GM21717 (cell line): ENCODE data around the gene UNC93B1.
A peak's percentile ranks its signal among the peaks of the same experiment; 100 is the strongest.

ENCODE experiments used
- ATAC-seq: cut with Tn5 transposase; IDR thresholded peaks from one replicate; pipeline ENCODE4 v1.9.1; 2021; ENCODE audit warnings: mild to moderate bottlenecking, moderate library complexity; ENCODE audit not compliant: unreplicated experiment

The UNC93B1 gene, protein sequence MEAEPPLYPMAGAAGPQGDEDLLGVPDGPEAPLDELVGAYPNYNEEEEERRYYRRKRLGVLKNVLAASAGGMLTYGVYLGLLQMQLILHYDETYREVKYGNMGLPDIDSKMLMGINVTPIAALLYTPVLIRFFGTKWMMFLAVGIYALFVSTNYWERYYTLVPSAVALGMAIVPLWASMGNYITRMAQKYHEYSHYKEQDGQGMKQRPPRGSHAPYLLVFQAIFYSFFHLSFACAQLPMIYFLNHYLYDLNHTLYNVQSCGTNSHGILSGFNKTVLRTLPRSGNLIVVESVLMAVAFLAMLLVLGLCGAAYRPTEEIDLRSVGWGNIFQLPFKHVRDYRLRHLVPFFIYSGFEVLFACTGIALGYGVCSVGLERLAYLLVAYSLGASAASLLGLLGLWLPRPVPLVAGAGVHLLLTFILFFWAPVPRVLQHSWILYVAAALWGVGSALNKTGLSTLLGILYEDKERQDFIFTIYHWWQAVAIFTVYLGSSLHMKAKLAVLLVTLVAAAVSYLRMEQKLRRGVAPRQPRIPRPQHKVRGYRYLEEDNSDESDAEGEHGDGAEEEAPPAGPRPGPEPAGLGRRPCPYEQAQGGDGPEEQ

DNA sequence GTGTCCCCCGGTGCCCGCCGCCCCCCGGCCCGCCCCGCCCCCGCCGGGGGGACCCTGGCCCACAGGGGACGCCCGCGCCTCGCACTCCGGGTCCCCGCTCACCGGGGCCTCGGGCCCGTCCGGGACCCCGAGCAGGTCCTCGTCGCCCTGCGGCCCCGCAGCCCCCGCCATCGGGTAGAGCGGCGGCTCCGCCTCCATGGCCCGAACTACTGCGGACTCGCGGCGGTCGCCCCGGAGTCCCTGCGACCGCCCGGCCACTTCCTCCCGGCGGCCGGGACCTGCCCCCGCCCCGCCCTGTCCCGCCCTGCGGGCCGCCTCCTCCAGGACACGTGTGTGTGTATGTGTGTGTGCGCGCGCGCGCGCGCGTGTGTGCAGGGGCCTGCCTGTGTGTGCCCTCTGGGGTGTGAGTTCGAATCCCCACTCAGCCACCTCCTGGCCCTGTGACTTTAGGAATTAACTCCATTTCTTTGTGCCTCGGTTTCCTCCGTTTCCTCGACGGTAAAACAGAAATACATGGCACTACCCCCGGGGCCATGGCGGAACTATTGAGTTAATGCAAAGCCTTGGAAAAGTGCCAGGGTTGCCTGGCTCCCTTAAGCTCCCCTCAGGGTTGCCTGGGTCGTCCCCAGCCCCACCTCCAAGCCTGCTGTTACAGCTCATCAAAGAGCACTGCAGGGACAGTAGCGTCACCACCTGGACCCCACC is at the start of gene UNC93B1:
TSS of gene UNC93B1 (minus strand) at position 252 of the 705 bp plus-strand sequence. CDS start at position 198, 54 bp downstream.
- ATAC-seq: peak; percentile 29

GRCh38 chr11:68053117-68053516 is 49.2 kb upstream of the UNC93B1 start:
- no peak for ATAC-seq

DNA sequence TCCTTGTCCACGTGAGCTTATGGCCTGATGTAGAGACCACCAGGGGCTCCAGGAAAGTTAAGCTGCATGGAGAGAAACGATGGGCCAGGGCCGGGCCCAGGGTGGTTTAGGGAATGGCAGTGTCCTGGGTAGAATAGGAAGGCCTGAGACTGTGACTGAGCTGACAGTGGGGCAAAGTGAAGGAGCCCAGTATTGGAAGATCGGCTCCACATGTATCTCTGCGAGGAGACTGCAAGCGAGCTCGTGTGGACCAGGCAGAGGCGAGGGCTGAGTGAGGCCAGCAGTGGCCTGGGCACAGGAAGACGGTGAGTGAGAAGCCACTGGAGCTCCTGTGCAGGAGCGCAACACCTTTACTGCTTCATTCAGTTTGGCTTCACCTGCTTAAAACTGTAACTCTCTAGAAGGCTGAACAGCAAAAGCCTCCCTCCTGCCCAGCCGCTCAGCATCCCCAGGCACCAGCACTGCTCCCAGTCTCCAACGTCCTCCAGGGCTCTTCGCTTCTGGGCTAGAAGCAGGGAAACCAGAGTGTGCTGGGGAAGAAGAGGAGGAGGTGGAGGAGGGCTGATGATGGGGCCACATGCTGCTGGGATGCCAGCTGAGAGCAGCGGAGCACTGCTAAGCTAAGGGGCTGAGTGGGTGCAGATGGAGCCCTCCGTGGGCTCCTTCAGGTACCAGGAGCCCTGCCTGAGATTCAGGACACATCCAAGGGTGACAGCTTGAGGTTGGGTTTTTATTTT is 48.4 kb upstream of the UNC93B1 start:
- no peak for ATAC-seq

GRCh38 chr11:68051191-68052136 is 47.6 kb upstream of the UNC93B1 start:
- no peak for ATAC-seq

- no peak for ATAC-seq
Measured at GRCh38 chr11:68050371-68050841, 46.5 kb upstream of the UNC93B1 start.

- no peak for ATAC-seq
Measured at GRCh38 chr11:68049509-68050370, 45.8 kb upstream of the UNC93B1 start.

GRCh38 chr11:68048681-68049508 is 45.0 kb upstream of the UNC93B1 start:
- no peak for ATAC-seq

GRCh38 chr11:68047437-68048290 is 43.8 kb upstream of the UNC93B1 start:
- ATAC-seq: no peak

GRCh38 chr11:68044898-68045351 is 41.0 kb upstream of the UNC93B1 start:
- no peak for ATAC-seq

DNA sequence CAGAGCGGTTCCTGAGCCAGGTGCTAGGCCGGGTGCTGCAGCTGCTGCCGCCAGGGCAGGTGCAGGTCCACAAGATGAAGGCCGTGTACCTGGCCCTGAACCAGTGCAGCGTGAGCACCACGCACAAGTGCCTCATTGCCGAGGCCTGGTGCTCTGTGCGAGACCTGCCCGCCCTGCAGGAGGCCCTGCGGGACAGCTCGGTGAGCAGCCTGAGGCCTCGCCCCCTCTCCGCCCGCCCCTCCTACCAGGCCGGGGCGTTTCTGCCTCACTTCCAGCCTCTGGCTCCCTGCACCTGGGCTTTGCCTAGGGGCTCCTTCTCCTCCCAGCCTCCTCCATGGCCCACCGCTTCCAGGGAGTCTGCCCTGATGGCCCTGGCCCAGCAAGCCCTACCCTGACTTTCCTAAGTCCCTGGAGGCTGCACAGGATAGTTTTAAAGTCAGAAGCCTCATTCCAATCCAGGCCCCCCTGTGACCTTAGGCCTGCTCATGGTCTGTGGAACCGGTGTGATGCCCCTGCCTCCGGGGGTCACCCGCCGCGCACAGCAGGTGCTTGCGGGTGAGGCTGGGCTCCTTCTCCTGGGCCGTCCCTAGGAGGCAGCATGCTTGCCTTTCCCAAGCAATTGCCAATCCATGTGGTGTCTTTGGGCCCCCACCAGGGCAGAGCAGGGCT is 40.4 kb upstream of the UNC93B1 start:
- ATAC-seq: no peak

- ATAC-seq: no peak
Measured at GRCh38 chr11:68043349-68044144, 39.6 kb upstream of the UNC93B1 start.

GRCh38 chr11:68043029-68043348 is 39.1 kb upstream of the UNC93B1 start:
- ATAC-seq: no peak

DNA sequence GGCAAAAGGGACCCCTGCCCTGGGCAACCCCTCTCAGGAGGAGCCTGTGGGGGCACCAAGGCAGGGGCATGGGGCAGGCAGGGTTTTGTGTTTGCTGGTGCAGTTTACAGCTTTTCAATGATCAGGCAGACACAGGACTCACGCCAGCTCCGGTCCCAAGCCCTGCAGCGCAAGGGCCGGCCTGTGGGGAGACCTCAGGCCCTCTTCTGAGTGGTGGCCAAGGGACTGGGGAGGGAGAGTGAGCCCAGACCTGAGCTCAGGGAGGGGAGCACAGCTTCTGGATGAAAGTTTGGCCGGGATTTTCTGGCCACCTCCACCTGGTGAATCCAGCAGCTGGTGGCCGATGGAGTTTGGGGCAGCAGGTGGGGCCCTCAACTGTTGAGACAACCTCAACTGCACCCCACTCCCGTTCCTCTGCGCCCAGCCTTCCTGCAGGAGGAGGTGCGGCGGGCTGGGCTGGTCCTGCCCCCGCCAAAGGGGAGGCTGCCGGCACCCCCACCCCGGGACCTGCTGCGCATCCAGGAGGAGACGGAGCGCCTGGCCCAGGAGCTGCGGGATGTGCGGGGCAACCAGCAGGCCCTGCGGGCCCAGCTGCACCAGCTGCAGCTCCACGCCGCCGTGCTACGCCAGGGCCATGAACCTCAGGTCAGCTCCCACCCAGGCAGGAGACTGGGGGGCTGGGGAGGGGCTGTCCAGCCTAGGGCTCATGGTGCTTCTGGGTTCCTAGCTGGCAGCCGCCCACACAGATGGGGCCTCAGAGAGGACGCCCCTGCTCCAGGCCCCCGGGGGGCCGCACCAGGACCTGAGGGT is 38.5 kb upstream of the UNC93B1 start:
- ATAC-seq: no peak

DNA sequence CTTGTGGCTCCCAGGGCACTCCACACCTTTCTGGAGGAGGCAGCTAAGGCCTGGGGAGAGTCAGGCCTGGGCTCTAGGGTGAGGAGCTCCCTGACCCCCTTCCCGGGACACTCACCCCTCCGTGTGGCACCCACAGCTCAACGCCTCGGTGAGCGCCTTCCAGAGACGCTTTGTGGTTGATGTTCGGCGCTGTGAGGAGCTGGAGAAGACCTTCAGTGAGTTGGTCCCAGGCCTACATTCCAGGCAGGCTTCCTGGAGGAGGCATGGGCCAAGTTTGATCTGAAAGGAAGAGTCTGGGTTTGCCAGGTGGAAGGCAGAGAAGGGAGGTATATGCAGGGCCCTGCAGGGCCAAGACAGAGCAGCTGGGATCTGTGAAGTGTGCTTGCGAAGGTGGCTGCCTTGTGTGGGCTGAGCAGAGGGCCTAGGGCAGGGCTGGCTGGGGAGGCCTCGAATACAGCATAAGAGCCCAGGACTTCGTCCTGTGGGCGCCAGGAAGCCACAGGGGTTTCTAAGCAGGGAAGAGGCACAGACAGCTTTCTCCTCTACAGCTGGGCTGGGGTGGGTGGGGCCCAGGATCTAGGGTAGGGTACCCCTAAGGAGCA is 37.8 kb upstream of the UNC93B1 start:
- no peak for ATAC-seq
